DOHH2 (cell line): ENCODE results near the gene DNAJC2.

Experiments used
- H3F3A ChIP-seq: fragments of 200-600 bp; sonication (generic), shearing (Covaris generic); 2 replicates; pipeline ENCODE4 v1.6.0; 2016; ENCODE audit warnings: antibody characterized with exemption, mild to moderate bottlenecking; ENCODE audit not compliant: control insufficient read depth, insufficient read depth
- H3K27ac ChIP-seq: fragments of 200-600 bp; sonication (generic); 2 replicates; pipeline ENCODE4 v1.5.1; 2014; ENCODE audit warnings: low read depth, mild to moderate bottlenecking, low read length, moderate library complexity
- H3K27me3 ChIP-seq: fragments of 200-600 bp; sonication (generic); 2 replicates; pipeline ENCODE4 v1.6.1; 2014; ENCODE audit warnings: mild to moderate bottlenecking, low read length, mixed read lengths; ENCODE audit not compliant: control insufficient read depth
- H3K36me3 ChIP-seq: fragments of 200-600 bp; sonication (generic); 2 replicates; pipeline ENCODE4 v1.6.1; 2014; ENCODE audit warnings: mild to moderate bottlenecking, low read length, moderate library complexity, mixed read lengths; ENCODE audit not compliant: control insufficient read depth
- H3K4me1 ChIP-seq: fragments of 200-600 bp; sonication (generic); 2 replicates; pipeline ENCODE4 v1.6.1; 2014; ENCODE audit warnings: mild to moderate bottlenecking, low read length, mixed read lengths; ENCODE audit not compliant: control insufficient read depth
- H3K4me2 ChIP-seq: fragments of 200-600 bp; sonication (generic); 2 replicates; pipeline ENCODE4 v1.6.0; 2014; ENCODE audit warnings: mild to moderate bottlenecking, low read length, moderate library complexity
- H3K4me3 ChIP-seq: fragments of 200-600 bp; sonication (generic); 2 replicates; pipeline ENCODE4 v1.5.1; 2014; ENCODE audit warnings: mild to moderate bottlenecking, low read length, mixed read lengths
- H3K79me2 ChIP-seq: fragments of 200-600 bp; sonication (generic); 2 replicates; pipeline ENCODE4 v1.6.1; 2014; ENCODE audit warnings: mild to moderate bottlenecking, low read length, mixed read lengths; ENCODE audit not compliant: control insufficient read depth
- H3K9me2 ChIP-seq: fragments of 200-600 bp; sonication (generic); replicated peaks from 2 replicates; pipeline ENCODE4 v1.6.1; 2014; ENCODE audit warnings: mild to moderate bottlenecking, low read length, mixed read lengths; ENCODE audit not compliant: control insufficient read depth
- H3K9me3 ChIP-seq: fragments of 200-600 bp; sonication (generic); 2 replicates; pipeline ENCODE4 v1.6.1; 2014; ENCODE audit warnings: antibody characterized with exemption, low read length, mixed read lengths; ENCODE audit not compliant: control insufficient read depth, insufficient read depth
- H4K20me1 ChIP-seq: fragments of 200-600 bp; sonication (generic); 2 replicates; pipeline ENCODE4 v1.6.0; 2014; ENCODE audit warnings: low read depth, mild to moderate bottlenecking, antibody characterized with exemption, low read length, moderate library complexity; ENCODE audit not compliant: control insufficient read depth, insufficient read depth
- EZH2phosphoT487 ChIP-seq: fragments of 200-600 bp; sonication (generic); IDR thresholded peaks from 2 replicates; pipeline ENCODE4 v1.6.1; 2017; ENCODE audit warnings: borderline replicate concordance, mild to moderate bottlenecking, antibody characterized with exemption, low read length, moderate library complexity, mixed read lengths
- TF ChIP-seq, protein P1 (sequence below): fragments of 200-600 bp; sonication (generic); IDR thresholded peaks from one replicate; pipeline ENCODE4 v1.5.1; 2014; ENCODE audit warnings: antibody characterized with exemption, mild to moderate bottlenecking, low read depth, low read length; ENCODE audit not compliant: poor library complexity, severe bottlenecking

DNAJC2 gene

DNA sequence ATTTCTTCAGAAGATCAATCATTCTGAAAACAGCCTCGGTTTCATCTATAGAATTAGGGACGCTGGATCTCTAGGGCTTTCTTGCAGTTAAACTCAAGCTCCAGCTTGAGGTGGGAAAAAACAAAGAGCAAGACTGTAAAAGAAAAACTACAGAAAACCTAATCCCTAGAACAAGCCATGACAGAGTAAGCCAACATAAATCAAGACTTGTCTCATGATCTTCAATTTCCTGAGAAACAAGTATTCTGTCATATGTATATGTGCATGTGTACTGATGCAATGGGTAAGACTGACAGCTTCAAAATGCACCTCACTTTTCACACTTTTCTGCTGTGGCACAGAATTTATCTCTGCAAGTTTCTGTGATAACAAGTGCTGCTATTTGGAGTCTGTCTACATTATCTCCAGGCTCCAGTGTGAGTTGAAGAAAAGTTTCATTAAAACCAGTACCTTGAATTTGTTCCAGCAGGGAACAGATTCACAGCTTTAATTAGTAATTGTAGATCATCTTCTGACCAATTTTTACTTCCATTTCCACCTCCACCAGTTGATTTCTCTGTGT lies 28.1 kb downstream of the DNAJC2 start:
- Histone ChIP-seq H3K9me2 (no peaks in the 10 kb centered on the region), H3K79me2 (peaks cover 5% of the 10 kb centered on the region), H3K27ac (no peak overlapping the region), H3F3A (peaks cover 50% of the 10 kb centered on the region), H4K20me1 (peaks cover 4% of the 10 kb centered on the region), H3K27me3 (no peaks in the 10 kb centered on the region), H3K4me3 (no peak overlapping the region), H3K9me3 (no peaks in the 10 kb centered on the region), H3K4me2 (no peak overlapping the region), H3K4me1 (no peaks in the 10 kb centered on the region), H3K36me3 (peaks cover 96% of the 10 kb centered on the region)
- TF ChIP-seq, protein P1, sequence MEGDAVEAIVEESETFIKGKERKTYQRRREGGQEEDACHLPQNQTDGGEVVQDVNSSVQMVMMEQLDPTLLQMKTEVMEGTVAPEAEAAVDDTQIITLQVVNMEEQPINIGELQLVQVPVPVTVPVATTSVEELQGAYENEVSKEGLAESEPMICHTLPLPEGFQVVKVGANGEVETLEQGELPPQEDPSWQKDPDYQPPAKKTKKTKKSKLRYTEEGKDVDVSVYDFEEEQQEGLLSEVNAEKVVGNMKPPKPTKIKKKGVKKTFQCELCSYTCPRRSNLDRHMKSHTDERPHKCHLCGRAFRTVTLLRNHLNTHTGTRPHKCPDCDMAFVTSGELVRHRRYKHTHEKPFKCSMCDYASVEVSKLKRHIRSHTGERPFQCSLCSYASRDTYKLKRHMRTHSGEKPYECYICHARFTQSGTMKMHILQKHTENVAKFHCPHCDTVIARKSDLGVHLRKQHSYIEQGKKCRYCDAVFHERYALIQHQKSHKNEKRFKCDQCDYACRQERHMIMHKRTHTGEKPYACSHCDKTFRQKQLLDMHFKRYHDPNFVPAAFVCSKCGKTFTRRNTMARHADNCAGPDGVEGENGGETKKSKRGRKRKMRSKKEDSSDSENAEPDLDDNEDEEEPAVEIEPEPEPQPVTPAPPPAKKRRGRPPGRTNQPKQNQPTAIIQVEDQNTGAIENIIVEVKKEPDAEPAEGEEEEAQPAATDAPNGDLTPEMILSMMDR, result no peak
- no peak for TF ChIP-seq EZH2phosphoT487

DNA sequence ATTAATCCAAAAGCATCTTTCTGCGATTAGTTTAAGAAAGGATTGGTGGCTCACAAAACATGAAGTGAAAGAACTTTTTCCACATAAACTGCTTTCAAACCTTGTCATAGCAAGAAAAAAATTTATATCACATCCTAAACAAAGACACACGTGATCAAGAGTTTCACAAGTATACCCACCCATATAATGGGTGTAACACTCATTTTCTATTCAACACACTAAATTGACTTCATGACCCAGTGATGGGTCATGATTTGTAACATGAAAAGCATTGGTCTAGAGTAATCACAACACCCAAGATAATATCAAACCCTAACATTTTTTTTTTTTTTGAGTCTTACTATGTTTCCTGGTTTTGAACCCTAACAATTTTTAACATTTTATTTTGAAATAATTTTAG lies 29.7 kb downstream of the DNAJC2 start:
- Histone ChIP-seq H3K79me2 (peaks cover 11% of the 10 kb centered on the region), H3K4me3 (no peak overlapping the region), H4K20me1 (peaks cover 4% of the 10 kb centered on the region), H3K9me2 (no peaks in the 10 kb centered on the region), H3K36me3 (peaks cover 99% of the 10 kb centered on the region), H3K4me1 (no peaks in the 10 kb centered on the region), H3K4me2 (no peak overlapping the region), H3K27me3 (no peaks in the 10 kb centered on the region), H3F3A (peaks cover 54% of the 10 kb centered on the region), H3K27ac (no peak overlapping the region), H3K9me3 (no peaks in the 10 kb centered on the region)
- TF ChIP-seq EZH2phosphoT487, result no peak

DNA sequence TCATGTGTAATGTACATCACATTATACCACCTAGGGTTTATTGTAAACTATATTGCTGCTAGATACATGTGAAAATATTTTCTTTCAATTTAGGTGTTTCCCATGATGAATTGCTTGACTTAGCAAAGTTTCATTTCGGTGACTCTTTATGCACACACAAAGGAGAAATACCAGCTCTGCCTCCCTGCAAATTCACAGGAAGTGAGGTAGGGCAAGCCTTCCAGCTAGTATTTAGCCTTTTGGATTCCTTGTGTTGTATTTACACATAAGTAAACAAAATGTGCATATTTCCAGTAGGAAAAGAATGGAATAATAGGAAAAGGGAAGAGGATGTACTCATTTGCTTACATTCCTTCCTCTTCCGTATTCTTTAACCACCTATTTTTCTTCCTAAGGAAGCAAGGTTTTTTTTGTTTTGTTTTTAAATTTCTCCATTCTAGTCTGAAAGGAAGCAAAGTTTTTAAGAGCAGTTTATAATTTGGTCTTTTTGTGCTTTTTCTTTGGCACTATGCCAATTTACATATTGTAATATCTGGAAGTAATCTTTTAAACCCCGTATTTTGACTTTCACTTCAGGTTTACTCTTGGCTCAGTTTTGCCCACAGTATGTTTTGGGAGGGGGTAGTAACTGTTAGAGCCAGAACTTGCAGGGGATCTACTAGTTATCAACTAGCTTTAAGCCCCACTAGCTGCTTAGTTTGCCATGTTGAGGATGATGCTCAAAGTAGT lies 36.9 kb downstream of the DNAJC2 start:
- peaks cover 57% of the 10 kb centered on the region for H3K79me2 ChIP-seq
- peaks cover 10% of the 10 kb centered on the region for H3K4me1 ChIP-seq
- no peak overlapping the region for H3K27ac ChIP-seq
- no peaks in the 10 kb centered on the region for H4K20me1 ChIP-seq
- H3K4me2 ChIP-seq, result no peak overlapping the region
- no peaks in the 10 kb centered on the region for H3K9me2 ChIP-seq
- H3F3A ChIP-seq, result peaks cover 51% of the 10 kb centered on the region
- H3K36me3 ChIP-seq, result peaks cover 96% of the 10 kb centered on the region
- H3K4me3 ChIP-seq, result no peak overlapping the region
- no peak for TF ChIP-seq EZH2phosphoT487
- TF ChIP-seq, protein P1, result no peak
- no peaks in the 10 kb centered on the region for H3K9me3 ChIP-seq
- no peaks in the 10 kb centered on the region for H3K27me3 ChIP-seq

DNA sequence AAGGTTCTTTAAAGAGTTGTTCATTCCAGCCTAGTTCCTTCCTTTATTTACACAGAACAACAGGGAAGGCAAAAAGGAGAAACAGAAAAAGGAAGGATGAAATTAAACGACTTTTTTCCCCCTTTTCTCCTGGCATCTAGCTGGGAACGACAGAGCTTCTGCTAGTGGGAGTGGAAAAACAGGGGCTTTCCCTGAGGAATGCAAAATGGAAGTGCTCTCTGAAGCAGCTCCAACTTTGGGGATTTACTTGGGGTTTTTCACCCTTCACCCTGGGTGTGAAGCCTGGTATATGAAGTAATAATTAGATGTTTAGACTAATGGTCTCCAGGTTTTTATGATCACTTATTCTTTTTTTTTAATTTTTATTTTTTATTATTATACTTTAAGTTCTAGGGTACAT lies 43.1 kb downstream of the DNAJC2 start:
- no peaks in the 10 kb centered on the region; the same call in 1 of the 2 replicates for H4K20me1 ChIP-seq
- H3K79me2 ChIP-seq, result peaks cover 77% of the 10 kb centered on the region
- peaks cover 24% of the 10 kb centered on the region for H3K4me1 ChIP-seq
- peaks cover 88% of the 10 kb centered on the region for H3K36me3 ChIP-seq
- H3K4me2 ChIP-seq, result no peak overlapping the region
- no peak overlapping the region for H3K27ac ChIP-seq
- TF ChIP-seq EZH2phosphoT487, result no peak
- TF ChIP-seq, protein P1, result no peak
- H3K9me3 ChIP-seq, result no peaks in the 10 kb centered on the region
- H3K4me3 ChIP-seq, result no peak overlapping the region
- peaks cover 24% of the 10 kb centered on the region for H3F3A ChIP-seq
- H3K9me2 ChIP-seq, result no peaks in the 10 kb centered on the region
- no peaks in the 10 kb centered on the region for H3K27me3 ChIP-seq
